ENCODE results near the gene INPP1. TPM values are rescaled to one million over a fixed set of nuclear protein-coding genes. Genes with fewer than 3 reads are reported as not detected.
A peak's percentile ranks its signal among the peaks of the same experiment; 100 is the strongest.

INPP1 gene
- total RNA-seq, 4 donors from 2014 or later: 5.6 to 9.9 (median 8.0) TPM

DNA sequence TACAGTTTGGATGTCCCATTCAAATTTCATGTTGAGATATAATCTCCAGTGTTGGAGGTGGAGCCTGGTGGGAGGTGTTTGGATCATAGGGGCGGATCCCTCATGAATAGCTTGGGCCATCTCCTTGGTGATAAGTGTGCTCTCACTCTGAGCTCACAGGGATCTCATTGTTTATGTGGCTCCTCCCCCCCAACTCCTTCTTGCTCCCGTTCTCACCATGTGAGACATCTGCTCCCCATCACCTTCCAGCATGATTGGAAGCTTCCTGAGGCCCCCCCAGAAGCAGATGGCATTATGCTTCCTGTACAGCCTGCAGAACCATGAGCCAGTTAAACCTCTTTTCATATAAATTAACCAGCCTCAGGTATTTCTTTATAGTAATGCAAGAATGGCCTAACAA lies 3.0 kb upstream of the INPP1 start:
- Histone ChIP-seq H3K4me3 (no peak overlapping the region), H3K9me3 (no peaks in the 10 kb centered on the region), H3K27me3 (no peaks in the 10 kb centered on the region), H3K27ac (no peak overlapping the region), H3K36me3 (no peaks in the 10 kb centered on the region), H3K4me1 (peaks cover 12 to 17% of the 10 kb centered on the region in 2 donors)
- ATAC-seq: no peak
- in situ Hi-C loops (cut with MboI; ENCODE audit: low sequenced_read_pairs in 4 of 4): no loop called here
- DNase-seq: no peak
- intact Hi-C loops (cut with DNase I; ENCODE audit: low total_unique reads): loop anchor here (10.0 kb wide), 1 partner anchor 544 kb away; the partner anchor contains the start of gene GLS
- TF ChIP-seq POLR2A (IDR thresholded peaks at IDR 0.05) (no peak), CTCF (IDR thresholded peaks at IDR 0.05 in 4 of 5, conservative IDR thresholded peaks at IDR 0.05 in 1 of 5) (no peak)

- ATAC-seq: no peak
- Histone ChIP-seq H3K9me3 (no peaks in the 10 kb centered on the region), H3K4me1 (peaks cover 16 to 24% of the 10 kb centered on the region in 2 donors), H3K27me3 (no peaks in the 10 kb centered on the region), H3K27ac (peak overlapping the region; percentile 77 to 90 (median 89)), H3K36me3 (no peaks in the 10 kb centered on the region), H3K4me3 (no peak overlapping the region)
- in situ Hi-C loops (cut with MboI; ENCODE audit: low sequenced_read_pairs in 4 of 4) (no loop called here), intact Hi-C loops (cut with DNase I; ENCODE audit: low total_unique reads) (loop anchor here (2.0 to 10.0 kb wide), 2 partner anchors 24 to 542 kb away; partner anchors contain the start of genes GLS and HIBCH)
- TF ChIP-seq POLR2A (IDR thresholded peaks at IDR 0.05) (no peak), CTCF (IDR thresholded peaks at IDR 0.05 in 4 of 5, conservative IDR thresholded peaks at IDR 0.05 in 1 of 5) (no peak)
- DNase-seq: no peak
Measured at GRCh38 chr2:190342611-190343010, 778 bp upstream of the INPP1 start.

- in situ Hi-C loops (cut with MboI; ENCODE audit: low sequenced_read_pairs in 4 of 4): no loop called here
Measured at GRCh38 chr2:190343089-190343535, 277 bp upstream of the INPP1 start.

DNA sequence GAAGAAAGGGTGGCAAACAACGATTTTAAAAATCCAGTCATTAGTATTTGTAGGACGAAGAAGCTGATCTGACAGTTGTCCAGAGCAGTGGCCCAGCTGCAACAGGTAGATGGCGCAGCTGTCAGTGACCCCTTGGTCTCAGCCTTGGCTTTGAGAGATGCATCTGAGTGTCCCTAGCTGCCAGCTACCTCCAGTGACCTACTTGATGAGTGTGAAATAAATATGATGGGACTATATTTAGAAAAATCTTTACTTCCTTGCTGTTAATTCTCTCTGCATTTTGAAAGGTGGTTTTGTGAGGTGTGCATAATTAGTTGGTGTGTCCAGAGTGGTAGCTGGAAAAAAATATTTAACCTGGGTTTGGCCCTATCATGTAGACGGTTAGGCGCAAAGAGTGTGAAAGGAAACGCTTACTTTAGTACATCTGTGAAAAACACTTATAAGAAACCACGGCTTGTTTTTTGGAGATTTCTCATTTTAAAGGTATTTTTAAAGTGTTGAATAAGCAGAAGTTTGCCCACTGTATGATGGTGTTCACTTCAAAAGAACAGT lies 963 bp downstream of the INPP1 start:
- TF ChIP-seq CTCF (IDR thresholded peaks at IDR 0.05 in 4 of 5, conservative IDR thresholded peaks at IDR 0.05 in 1 of 5) (peak in 4 of 5 experiments; percentile 29 to 63 (median 44)), POLR2A (IDR thresholded peaks at IDR 0.05) (no peak)
- no peaks in the 10 kb centered on the region for H3K9me3 ChIP-seq
- DNase-seq (peak; percentile 51 to 68), ATAC-seq (peak; percentile 83 to 87)
- in situ Hi-C loops (cut with MboI; ENCODE audit: low sequenced_read_pairs in 4 of 4) (no loop called here), intact Hi-C loops (cut with DNase I; ENCODE audit: low total_unique reads) (loop anchor here (2.0 to 10.0 kb wide), 2 partner anchors 26 to 540 kb away; partner anchors contain the start of gene GLS)
- H3K4me1 ChIP-seq: peaks cover 13 to 24% of the 10 kb centered on the region in 2 donors
- no peaks in the 10 kb centered on the region for H3K36me3 ChIP-seq
- peak overlapping the region; percentile 58 to 82 (median 72) for H3K4me3 ChIP-seq
- H3K27me3 ChIP-seq: no peaks in the 10 kb centered on the region
- H3K27ac ChIP-seq: peak overlapping the region; percentile 77 to 90 (median 89)

More at GRCh38 chr2:190343089-190343535, 277 bp upstream of the INPP1 start:
- Histone ChIP-seq H3K27me3 (no peaks in the 10 kb centered on the region), H3K4me3 (peak overlapping the region; percentile 58 to 82 (median 72)), H3K36me3 (no peaks in the 10 kb centered on the region), H3K27ac (peak overlapping the region; percentile 77 to 90 (median 89)), H3K9me3 (no peaks in the 10 kb centered on the region), H3K4me1 (peaks cover 13 to 24% of the 10 kb centered on the region in 2 donors)
- peak in 1 of 2 donors; percentile 36 for ATAC-seq
- TF ChIP-seq POLR2A (IDR thresholded peaks at IDR 0.05): no peak
- TF ChIP-seq CTCF (IDR thresholded peaks at IDR 0.05 in 4 of 5, conservative IDR thresholded peaks at IDR 0.05 in 1 of 5): no peak
- intact Hi-C loops (cut with DNase I; ENCODE audit: low total_unique reads): loop anchor here (2.0 to 10.0 kb wide), 2 partner anchors 24 to 542 kb away; partner anchors contain the start of genes GLS and HIBCH
- DNase-seq: peak in 1 of 2 donors; percentile 54

Data from gastrocnemius medialis (tissue), 4 donors.